HG02642 (cell line): ENCODE data around the gene NTNG1.
"Not testable (repeated sequence)": the region's sequence is repeated elsewhere in the genome, so short reads cannot be mapped to it uniquely, and the experiment has no call there.

Experiments used
- ATAC-seq: cut with Tn5 transposase; IDR thresholded peaks from one replicate; pipeline ENCODE4 v1.9.1; 2021; ENCODE audit warnings: mild to moderate bottlenecking; ENCODE audit not compliant: unreplicated experiment, poor library complexity

Gene NTNG1

GRCh38 chr1:107142140-107142542 lies 1.3 kb downstream of the NTNG1 start:
- ATAC-seq: no peak

- ATAC-seq: no peak
These were observed 1.8 kb downstream of the NTNG1 start for GRCh38 chr1:107142666-107143065.

GRCh38 chr1:107145637-107146036 lies 4.8 kb downstream of the NTNG1 start:
- ATAC-seq: no peak

- no peak for ATAC-seq
These were observed 7.0 kb downstream of the NTNG1 start for GRCh38 chr1:107147843-107148242.

GRCh38 chr1:107149946-107150345 lies 9.1 kb downstream of the NTNG1 start:
- ATAC-seq: no peak

GRCh38 chr1:107151295-107151694 lies 10.5 kb downstream of the NTNG1 start:
- no peak for ATAC-seq

- no peak for ATAC-seq
These were observed 11.6 kb downstream of the NTNG1 start for GRCh38 chr1:107152395-107152794.

- no peak for ATAC-seq
These were observed 12.2 kb downstream of the NTNG1 start for GRCh38 chr1:107153014-107153413.

- ATAC-seq: no peak
These were observed 17.7 kb downstream of the NTNG1 start for GRCh38 chr1:107158496-107158895.

GRCh38 chr1:107158991-107159390 lies 18.2 kb downstream of the NTNG1 start:
- ATAC-seq: no peak

- no peak for ATAC-seq
These were observed 21.9 kb downstream of the NTNG1 start for GRCh38 chr1:107162745-107163144.

GRCh38 chr1:107164901-107165300 lies 24.1 kb downstream of the NTNG1 start:
- ATAC-seq: not testable (repeated sequence)

GRCh38 chr1:107169615-107170014 lies 28.8 kb downstream of the NTNG1 start:
- no peak for ATAC-seq

GRCh38 chr1:107171333-107171732 lies 30.5 kb downstream of the NTNG1 start:
- no peak for ATAC-seq

- no peak for ATAC-seq
These were observed 31.8 kb downstream of the NTNG1 start for GRCh38 chr1:107172450-107173170.

- no peak for ATAC-seq
These were observed 34.5 kb downstream of the NTNG1 start for GRCh38 chr1:107175102-107175909.

- ATAC-seq: no peak
These were observed 40.6 kb downstream of the NTNG1 start for GRCh38 chr1:107181253-107181969.

- no peak for ATAC-seq
These were observed 42.2 kb downstream of the NTNG1 start for GRCh38 chr1:107183011-107183410.

- ATAC-seq: no peak
These were observed 44.0 kb downstream of the NTNG1 start for GRCh38 chr1:107184888-107185287.

GRCh38 chr1:107187399-107187798 lies 46.6 kb downstream of the NTNG1 start:
- ATAC-seq: no peak

GRCh38 chr1:107188160-107188559 lies 47.3 kb downstream of the NTNG1 start:
- no peak for ATAC-seq
